ENCODE results near the gene LIMS4.
"Not testable (repeated sequence)": the region's sequence is repeated elsewhere in the genome, so short reads cannot be mapped to it uniquely, and the experiment has no call there.

LIMS4 gene, protein sequence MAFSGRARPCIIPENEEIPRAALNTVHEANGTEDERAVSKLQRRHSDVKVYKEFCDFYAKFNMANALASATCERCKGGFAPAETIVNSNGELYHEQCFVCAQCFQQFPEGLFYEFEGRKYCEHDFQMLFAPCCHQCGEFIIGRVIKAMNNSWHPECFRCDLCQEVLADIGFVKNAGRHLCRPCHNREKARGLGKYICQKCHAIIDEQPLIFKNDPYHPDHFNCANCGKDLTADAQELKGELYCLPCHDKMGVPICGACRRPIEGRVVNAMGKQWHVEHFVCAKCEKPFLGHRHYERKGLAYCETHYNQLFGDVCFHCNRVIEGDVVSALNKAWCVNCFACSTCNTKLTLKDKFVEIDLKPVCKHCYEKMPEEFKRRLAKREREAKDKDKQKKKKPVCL

GRCh38 chr2:110472171-110473058 lies at the start of gene LIMS4:
LIMS4 (minus strand) TSS chr2:110472816; CDS start chr2:110472778, 38 bp downstream.
- not testable (repeated sequence) for H3K4me3 Mint-ChIP-seq

DNA sequence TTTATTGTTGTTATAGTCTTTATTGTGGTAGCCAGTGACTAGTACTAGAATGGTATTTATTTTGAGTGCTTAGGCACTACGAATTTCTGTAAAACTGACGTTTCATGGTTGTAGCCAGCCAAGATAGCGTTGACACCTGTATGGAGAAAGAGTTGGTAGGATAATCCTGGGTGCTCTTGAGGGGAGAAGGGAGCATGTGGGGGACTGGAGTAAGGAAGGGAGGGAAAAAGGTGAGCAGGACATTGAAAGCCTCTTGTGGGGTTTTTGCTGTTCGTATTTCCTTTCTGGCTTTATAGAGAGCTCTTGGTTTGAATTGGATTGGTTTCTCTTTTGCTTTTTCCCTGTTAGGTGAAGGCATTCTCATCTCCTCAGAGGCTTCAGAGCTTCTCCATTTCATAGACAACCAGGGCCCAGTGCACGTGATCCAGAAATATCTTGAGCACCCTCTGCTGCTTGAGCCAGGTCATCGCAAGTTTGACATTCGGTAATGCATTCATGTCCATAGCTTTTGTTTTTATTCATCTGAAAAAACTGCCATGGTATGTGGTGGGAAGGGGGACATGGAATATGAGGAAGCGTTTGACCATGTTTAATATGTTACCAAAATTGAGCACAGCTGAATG lies 27.2 kb upstream of the LIMS4 start:
- not testable (repeated sequence) for H3K4me1 Mint-ChIP-seq

More at GRCh38 chr2:110472171-110473058, at the start of gene LIMS4:
- H3K9me3 Mint-ChIP-seq, H3K4me1 Mint-ChIP-seq, H3K36me3 Mint-ChIP-seq, ATAC-seq, H3K27me3 Mint-ChIP-seq, H3K27ac Mint-ChIP-seq: not testable (repeated sequence)

GRCh38 chr2:110496027-110496426 lies 23.4 kb upstream of the LIMS4 start:
- H3K27me3 Mint-ChIP-seq, H3K27ac Mint-ChIP-seq, H3K36me3 Mint-ChIP-seq, H3K4me3 Mint-ChIP-seq, ATAC-seq, H3K4me1 Mint-ChIP-seq, H3K9me3 Mint-ChIP-seq: not testable (repeated sequence)

More for the DNA sequence above, 27.2 kb upstream of the LIMS4 start:
- not testable (repeated sequence) for H3K9me3 Mint-ChIP-seq, H3K36me3 Mint-ChIP-seq, H3K27ac Mint-ChIP-seq, ATAC-seq, H3K4me3 Mint-ChIP-seq, H3K27me3 Mint-ChIP-seq

DNA sequence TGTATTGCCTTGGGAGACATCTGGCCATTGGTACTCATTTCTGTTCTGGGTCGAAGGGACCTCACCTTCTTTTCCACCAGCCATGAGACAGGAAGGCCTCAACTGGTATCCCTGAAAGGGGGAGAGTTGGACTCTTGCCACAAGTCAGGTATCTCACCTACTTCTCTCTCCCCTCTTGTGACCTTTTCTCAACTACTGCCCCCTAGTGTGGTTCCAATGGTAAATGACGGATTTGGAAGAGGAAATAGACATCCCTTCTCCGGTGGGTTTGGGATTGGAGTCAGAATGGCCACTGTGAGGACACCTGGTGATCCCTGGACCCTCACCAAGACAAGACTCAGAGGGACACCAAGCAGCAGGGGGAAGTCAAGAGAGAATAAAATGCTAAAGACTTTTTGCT lies 21.9 kb upstream of the LIMS4 start:
- not testable (repeated sequence) for H3K4me3 Mint-ChIP-seq, H3K9me3 Mint-ChIP-seq, H3K36me3 Mint-ChIP-seq, H3K27ac Mint-ChIP-seq, H3K27me3 Mint-ChIP-seq, ATAC-seq, H3K4me1 Mint-ChIP-seq

DNA sequence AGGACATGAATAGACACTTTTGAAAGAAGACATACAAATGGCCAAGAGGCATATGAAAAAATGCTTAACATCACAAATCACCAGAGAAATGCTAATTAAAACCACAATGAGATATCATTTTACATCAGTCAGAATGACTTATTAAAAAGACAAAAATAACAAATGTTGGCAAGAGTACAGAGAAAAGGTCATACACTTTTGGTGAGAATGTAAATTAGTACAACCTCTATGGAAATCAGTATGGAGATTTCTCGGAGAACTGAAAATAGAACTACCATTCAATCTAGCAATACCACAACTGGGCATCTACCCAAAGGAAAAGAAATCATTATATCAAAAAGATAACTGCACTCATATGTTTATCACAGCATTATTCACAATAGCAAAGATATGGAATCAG lies 16.4 kb upstream of the LIMS4 start:
- not testable (repeated sequence) for H3K4me3 Mint-ChIP-seq, ATAC-seq, H3K36me3 Mint-ChIP-seq, H3K9me3 Mint-ChIP-seq, H3K27ac Mint-ChIP-seq, H3K27me3 Mint-ChIP-seq, H3K4me1 Mint-ChIP-seq

GRCh38 chr2:110482697-110483096 lies 10.1 kb upstream of the LIMS4 start:
- not testable (repeated sequence) for H3K9me3 Mint-ChIP-seq, H3K4me3 Mint-ChIP-seq, H3K27me3 Mint-ChIP-seq, H3K27ac Mint-ChIP-seq, H3K36me3 Mint-ChIP-seq, ATAC-seq, H3K4me1 Mint-ChIP-seq

DNA sequence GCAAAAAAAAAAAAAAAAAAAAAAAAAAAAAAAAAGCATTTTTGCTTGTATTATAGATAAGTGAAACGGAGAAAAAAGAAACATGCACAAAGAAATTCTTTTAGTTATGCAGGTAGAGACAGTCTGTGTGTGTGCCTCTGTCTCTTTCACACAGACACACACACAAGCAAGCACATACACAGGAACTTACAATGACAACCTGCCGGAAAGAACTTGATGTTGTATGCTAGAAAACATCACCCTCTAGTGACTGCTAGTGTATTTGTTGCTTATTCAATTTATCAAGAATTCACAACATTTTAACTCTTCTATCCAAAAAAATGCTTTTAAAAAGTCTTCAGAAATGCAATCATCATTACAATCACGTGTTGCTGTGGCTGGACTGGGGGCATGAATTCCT lies 8.6 kb upstream of the LIMS4 start:
- ATAC-seq, H3K4me1 Mint-ChIP-seq, H3K27me3 Mint-ChIP-seq, H3K9me3 Mint-ChIP-seq, H3K36me3 Mint-ChIP-seq, H3K4me3 Mint-ChIP-seq, H3K27ac Mint-ChIP-seq: not testable (repeated sequence)

GRCh38 chr2:110480084-110480483 lies 7.5 kb upstream of the LIMS4 start:
- H3K4me1 Mint-ChIP-seq, H3K9me3 Mint-ChIP-seq, H3K4me3 Mint-ChIP-seq, H3K27me3 Mint-ChIP-seq, ATAC-seq, H3K27ac Mint-ChIP-seq, H3K36me3 Mint-ChIP-seq: not testable (repeated sequence)

GRCh38 chr2:110477370-110477769 lies 4.8 kb upstream of the LIMS4 start:
- ATAC-seq, H3K9me3 Mint-ChIP-seq, H3K4me1 Mint-ChIP-seq, H3K4me3 Mint-ChIP-seq, H3K27ac Mint-ChIP-seq, H3K27me3 Mint-ChIP-seq, H3K36me3 Mint-ChIP-seq: not testable (repeated sequence)

GRCh38 chr2:110476952-110477351 lies 4.3 kb upstream of the LIMS4 start:
- not testable (repeated sequence) for H3K27me3 Mint-ChIP-seq, H3K4me1 Mint-ChIP-seq, H3K9me3 Mint-ChIP-seq, H3K27ac Mint-ChIP-seq, ATAC-seq, H3K4me3 Mint-ChIP-seq, H3K36me3 Mint-ChIP-seq

DNA sequence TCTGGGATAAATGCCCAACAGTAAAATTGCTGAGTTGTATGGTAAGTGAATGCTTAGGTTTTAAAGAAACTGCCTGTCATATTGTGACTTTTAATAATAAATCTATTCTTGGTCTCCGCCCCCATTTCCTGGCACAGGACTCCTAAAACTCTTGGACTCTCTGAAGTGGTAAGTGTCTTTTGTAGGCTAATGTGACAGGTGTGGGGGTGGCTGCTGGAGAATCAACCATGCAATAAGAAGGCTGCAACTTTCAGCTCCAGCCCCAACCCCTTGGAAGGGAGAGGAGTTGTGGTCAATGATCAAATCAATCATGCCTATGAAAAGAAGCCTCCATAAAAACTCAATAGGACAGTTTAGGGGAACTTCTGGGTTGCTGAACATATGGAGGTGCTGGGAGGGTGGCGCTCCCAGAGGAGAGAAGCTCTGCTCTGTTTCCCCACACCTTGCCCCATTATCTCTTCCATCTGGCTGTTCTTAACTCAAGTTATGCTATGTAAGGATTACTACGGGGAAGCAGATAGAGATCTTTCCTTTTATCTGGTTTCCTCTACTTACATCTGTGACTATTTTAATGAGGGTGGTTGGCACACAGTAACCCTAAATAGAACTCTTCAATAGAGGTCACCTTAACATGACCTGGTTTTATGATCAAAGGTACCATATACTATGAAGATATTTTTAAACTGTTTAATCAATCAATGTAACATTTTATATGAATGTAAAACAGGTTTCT lies 3.2 kb upstream of the LIMS4 start:
- H3K27ac Mint-ChIP-seq, ATAC-seq, H3K36me3 Mint-ChIP-seq, H3K4me3 Mint-ChIP-seq, H3K4me1 Mint-ChIP-seq, H3K27me3 Mint-ChIP-seq, H3K9me3 Mint-ChIP-seq: not testable (repeated sequence)

- not testable (repeated sequence) for H3K9me3 Mint-ChIP-seq, H3K36me3 Mint-ChIP-seq, H3K4me1 Mint-ChIP-seq, H3K27ac Mint-ChIP-seq, H3K27me3 Mint-ChIP-seq, H3K4me3 Mint-ChIP-seq
- peak; percentile 83 for ATAC-seq
Observed at GRCh38 chr2:110474898-110475297, 2.3 kb upstream of the LIMS4 start.

- not testable (repeated sequence) for H3K4me1 Mint-ChIP-seq, H3K27ac Mint-ChIP-seq, H3K27me3 Mint-ChIP-seq, H3K4me3 Mint-ChIP-seq, ATAC-seq, H3K36me3 Mint-ChIP-seq, H3K9me3 Mint-ChIP-seq
Observed at GRCh38 chr2:110473059-110473358, 393 bp upstream of the LIMS4 start.

GRCh38 chr2:110468921-110469320 lies 3.7 kb downstream of the LIMS4 start:
- not testable (repeated sequence) for ATAC-seq, H3K27ac Mint-ChIP-seq, H3K9me3 Mint-ChIP-seq, H3K36me3 Mint-ChIP-seq, H3K4me1 Mint-ChIP-seq, H3K4me3 Mint-ChIP-seq, H3K27me3 Mint-ChIP-seq

GRCh38 chr2:110465312-110465711 lies 7.3 kb downstream of the LIMS4 start:
- not testable (repeated sequence) for H3K27ac Mint-ChIP-seq, H3K4me3 Mint-ChIP-seq, H3K27me3 Mint-ChIP-seq, H3K4me1 Mint-ChIP-seq, H3K36me3 Mint-ChIP-seq, ATAC-seq, H3K9me3 Mint-ChIP-seq

Data from stimulated activated memory B cell treated with anti-CD40 and anti-IgM and Interleukin-4, amounts not matched to agents 10 μg/mL and 1 μg/mL and 100 μg/mL, for 72 hours (primary cell).